Tibial nerve (tissue), 4 donors: ENCODE results near the gene RIPK4. TPM values are rescaled to one million over a fixed set of nuclear protein-coding genes. Genes with fewer than 3 reads are reported as not detected.

Experiments used
- DNase-seq, 2 donors: peaks; one replicate each; pipeline ENCODE4 v3.0.0-alpha.2; 2019; ENCODE audit warnings: low spot score in 2 of 2
- H3K27ac ChIP-seq, 4 donors: fragments of 200-600 bp; sonication (generic) in 3 of 4; one replicate each; pipeline ENCODE4 v1.5.1; 2017 to 2019; ENCODE audit warnings: mild to moderate bottlenecking in 1 of 4
- H3K27me3 ChIP-seq, 2 donors: fragments of 200-600 bp; sonication (generic) in 1 of 2; one replicate each; pipeline versions ENCODE4 v1.5.1 to v1.6.0; 2017 to 2019
- H3K36me3 ChIP-seq, 3 donors: fragments of 200-600 bp; sonication (generic); one replicate each; pipeline ENCODE4 v1.5.1; 2018 to 2019
- H3K4me1 ChIP-seq, 4 donors: fragments of 200-600 bp; sonication (generic) in 3 of 4; one replicate each; pipeline ENCODE4 v1.5.1; 2017 to 2019
- H3K4me3 ChIP-seq, 4 donors: fragments of 200-600 bp; sonication (generic) in 3 of 4; one replicate each; pipeline ENCODE4 v1.5.1; 2017 to 2019; ENCODE audit warnings: mild to moderate bottlenecking in 1 of 4, moderate library complexity in 1 of 4
- H3K9me3 ChIP-seq, 4 donors: fragments of 200-600 bp; sonication (generic) in 3 of 4; one replicate each; pipeline ENCODE4 v1.5.1; 2017 to 2019
- CTCF ChIP-seq, 5 experiments: fragments of 200-600 bp in 3 of 5; fragments of 450-650 bp in 2 of 5; sonication (generic) in 3 of 5; IDR thresholded peaks; one replicate each; pipeline ENCODE4 v1.5.1; 2016 to 2019; ENCODE audit warnings: antibody characterized with exemption in 5 of 5, mild to moderate bottlenecking in 3 of 5, moderate library complexity in 2 of 5
- EP300 ChIP-seq, 2 donors: sonication (generic); formaldehyde crosslinking; IDR thresholded peaks; one replicate each; pipeline ENCODE4 v1.6.1; 2017; ENCODE audit warnings: antibody characterized with exemption in 2 of 2, mild to moderate bottlenecking in 1 of 2
- POLR2A ChIP-seq, 2 donors: fragments of 450-650 bp; IDR thresholded peaks; one replicate each; pipeline ENCODE4 v1.6.1; 2017; ENCODE audit warnings: antibody characterized with exemption in 2 of 2, mild to moderate bottlenecking in 2 of 2, moderate library complexity in 2 of 2
- WGBS, 2 donors: methylation state at CpG; one replicate each; pipeline ENCODE4 v1.1.5; 2018; 5-methylcytosine and 5-hydroxymethylcytosine counted together
- small RNA-seq: library from RNA; depleted of rRNA; stranded (forward); fragments of <200 nt; gene quantifications from one replicate; pipeline ENCODE3, GENCODE V24; 2016
- total RNA-seq, 4 donors: library from RNA; depleted of rRNA; stranded (reverse); fragments of >200 nt; gene quantifications; one replicate each; pipeline ENCODE4 v1.1.0, GENCODE V29; 2016

Gene RIPK4
- total RNA-seq, 4 donors from 2014 or later = 0.66 to 1.6 (median 1.2) TPM

GRCh38 chr21:41691205-41692184 lies 75.4 kb downstream of the RIPK4 start:
- peaks cover 0 to 4% of the 10 kb centered on the region in 2 donors for H3K27me3 ChIP-seq
- no peak overlapping the region for H3K4me3 ChIP-seq
- WGBS, 2 donors = 72 to 78% methylated on average over 12 of the region's 12 CpGs
- TF ChIP-seq EP300 (IDR thresholded peaks at IDR 0.05) (no peak), CTCF (IDR thresholded peaks at IDR 0.05) (no peak), POLR2A (IDR thresholded peaks at IDR 0.05) (no peak)
- H3K27ac ChIP-seq = no peak overlapping the region
- no peaks in the 10 kb centered on the region for H3K4me1 ChIP-seq
- H3K9me3 ChIP-seq = no peaks in the 10 kb centered on the region
- no peak for DNase-seq
- no peaks in the 10 kb centered on the region for H3K36me3 ChIP-seq

Small RNA genes within 50 kb of the gene (small RNA-seq; reads per million reads assigned to genes)
- not detected for gene MIR6814

Other genes with a start within 250 kb of the RIPK4 start
- gene PRDM15, start 112.3 kb upstream of the RIPK4 start, total RNA-seq = 10 to 100 TPM; 11.8 to 33.7 (median 18.5) TPM
- gene C2CD2, start 187.0 kb upstream of the RIPK4 start, total RNA-seq = 10 to 100 TPM; 37.5 to 63.9 (median 51.6) TPM
- gene ZBTB21, start 243.3 kb upstream of the RIPK4 start, total RNA-seq = 10 to 100 TPM in 2 of 4 donors, 1 to 10 TPM in 2; 9.4 to 13.8 (median 10.6) TPM